AG09319 (cell line): Measurements from ENCODE around the gene EHF.

Source experiments
- DNase-seq: peaks from one replicate; pipeline ENCODE4 v3.0.0-alpha.2; 2010; ENCODE audit warnings: low read depth; ENCODE audit errors: extremely low read depth
- TF ChIP-seq, protein P1 (sequence below): IDR thresholded peaks from 2 replicates; pipeline ENCODE4 v1.5.1; 2011; ENCODE audit warnings: low read depth, mild to moderate bottlenecking, inconsistent platforms, low read length, moderate library complexity

Gene EHF

DNA sequence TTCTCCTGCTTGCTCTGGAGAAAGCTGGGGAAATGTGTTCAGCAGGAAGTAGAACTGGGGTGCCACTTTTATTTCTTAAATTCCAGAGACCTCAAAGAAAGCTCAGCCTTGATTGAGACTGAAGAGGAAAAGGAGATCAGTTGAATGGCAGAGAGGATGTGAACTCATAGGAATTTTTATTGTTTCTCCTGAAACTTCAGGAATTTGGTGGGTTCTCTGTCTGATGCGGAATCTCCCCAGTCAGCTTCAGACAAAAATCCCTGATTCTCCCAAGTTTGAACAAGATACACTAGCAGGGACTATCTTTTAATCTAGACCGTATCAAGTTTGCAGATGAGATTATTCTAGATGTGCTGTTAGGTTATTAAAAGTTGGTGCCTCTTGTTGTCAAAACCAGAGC is 23.0 kb downstream of the EHF start:
- TF ChIP-seq, protein P1, sequence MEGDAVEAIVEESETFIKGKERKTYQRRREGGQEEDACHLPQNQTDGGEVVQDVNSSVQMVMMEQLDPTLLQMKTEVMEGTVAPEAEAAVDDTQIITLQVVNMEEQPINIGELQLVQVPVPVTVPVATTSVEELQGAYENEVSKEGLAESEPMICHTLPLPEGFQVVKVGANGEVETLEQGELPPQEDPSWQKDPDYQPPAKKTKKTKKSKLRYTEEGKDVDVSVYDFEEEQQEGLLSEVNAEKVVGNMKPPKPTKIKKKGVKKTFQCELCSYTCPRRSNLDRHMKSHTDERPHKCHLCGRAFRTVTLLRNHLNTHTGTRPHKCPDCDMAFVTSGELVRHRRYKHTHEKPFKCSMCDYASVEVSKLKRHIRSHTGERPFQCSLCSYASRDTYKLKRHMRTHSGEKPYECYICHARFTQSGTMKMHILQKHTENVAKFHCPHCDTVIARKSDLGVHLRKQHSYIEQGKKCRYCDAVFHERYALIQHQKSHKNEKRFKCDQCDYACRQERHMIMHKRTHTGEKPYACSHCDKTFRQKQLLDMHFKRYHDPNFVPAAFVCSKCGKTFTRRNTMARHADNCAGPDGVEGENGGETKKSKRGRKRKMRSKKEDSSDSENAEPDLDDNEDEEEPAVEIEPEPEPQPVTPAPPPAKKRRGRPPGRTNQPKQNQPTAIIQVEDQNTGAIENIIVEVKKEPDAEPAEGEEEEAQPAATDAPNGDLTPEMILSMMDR: no peak
- no peak for DNase-seq

GRCh38 chr11:34644669-34645406 is 23.9 kb downstream of the EHF start:
- TF ChIP-seq, protein P1: no peak
- no peak for DNase-seq

DNA sequence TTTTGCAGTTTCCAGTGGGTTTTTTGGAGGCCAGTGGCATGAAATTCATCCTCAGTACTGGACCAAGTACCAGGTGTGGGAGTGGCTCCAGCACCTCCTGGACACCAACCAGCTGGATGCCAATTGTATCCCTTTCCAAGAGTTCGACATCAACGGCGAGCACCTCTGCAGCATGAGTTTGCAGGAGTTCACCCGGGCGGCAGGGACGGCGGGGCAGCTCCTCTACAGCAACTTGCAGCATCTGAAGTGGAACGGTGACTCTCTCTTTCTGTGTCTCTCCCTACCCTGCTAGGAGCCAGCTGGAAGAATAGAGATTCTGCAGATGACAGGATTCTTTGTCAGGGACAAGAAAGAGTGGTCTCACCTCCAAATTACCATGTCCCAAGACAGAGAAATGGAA is 25.5 kb downstream of the EHF start:
- DNase-seq: no peak
- TF ChIP-seq, protein P1: no peak

GRCh38 chr11:34647131-34647530 is 26.2 kb downstream of the EHF start:
- TF ChIP-seq, protein P1: no peak
- no peak for DNase-seq

GRCh38 chr11:34647532-34647931 is 26.6 kb downstream of the EHF start:
- no peak for DNase-seq
- TF ChIP-seq, protein P1: no peak

DNA sequence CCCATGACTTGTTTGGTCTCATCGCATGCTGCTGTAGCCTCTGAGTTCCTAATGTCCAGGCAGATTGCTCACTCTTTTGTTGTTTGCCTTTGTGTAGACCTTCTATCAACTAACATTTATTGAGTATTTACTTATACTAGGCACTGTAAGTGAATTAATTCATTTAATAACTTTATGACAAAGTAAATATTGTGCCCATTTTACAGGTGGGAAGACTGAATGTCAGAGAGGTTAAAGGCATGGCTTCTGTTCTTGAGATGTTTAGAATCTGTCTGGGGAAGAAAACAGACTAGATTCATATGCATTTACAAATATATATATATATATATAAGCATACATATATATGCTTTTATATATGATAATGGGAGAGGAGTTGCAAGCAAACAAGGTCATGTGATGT is 27.1 kb downstream of the EHF start:
- no peak for DNase-seq
- TF ChIP-seq, protein P1: no peak

DNA sequence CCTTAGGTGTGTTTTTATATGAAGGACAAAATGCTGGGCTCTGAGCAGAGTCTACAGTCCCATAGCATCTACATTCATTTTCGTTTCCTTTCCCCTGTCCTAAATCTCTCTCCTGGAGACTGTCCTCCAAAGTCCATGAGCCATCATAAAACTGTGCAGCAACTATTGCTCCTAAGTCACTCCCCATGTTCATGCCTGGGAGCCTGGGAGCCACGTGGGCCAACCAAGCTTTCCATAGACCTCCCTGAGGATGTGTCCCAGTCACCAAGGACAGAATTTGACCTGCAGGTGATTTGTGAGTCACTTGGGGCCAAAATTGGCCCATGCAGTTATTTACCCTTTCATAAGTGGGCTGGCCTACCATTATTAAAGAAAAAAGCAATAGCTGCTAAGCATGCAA is 28.7 kb downstream of the EHF start:
- TF ChIP-seq, protein P1: no peak

More for the DNA sequence above, 28.7 kb downstream of the EHF start:
- DNase-seq: no peak
